Measurements from ENCODE around the gene RECK. TPM values are rescaled to one million over a fixed set of nuclear protein-coding genes. Genes with fewer than 3 reads are reported as not detected.

RECK gene
- total RNA-seq, 4 donors from 2014 or later, result 14.3 to 37.7 (median 30.7) TPM

DNA sequence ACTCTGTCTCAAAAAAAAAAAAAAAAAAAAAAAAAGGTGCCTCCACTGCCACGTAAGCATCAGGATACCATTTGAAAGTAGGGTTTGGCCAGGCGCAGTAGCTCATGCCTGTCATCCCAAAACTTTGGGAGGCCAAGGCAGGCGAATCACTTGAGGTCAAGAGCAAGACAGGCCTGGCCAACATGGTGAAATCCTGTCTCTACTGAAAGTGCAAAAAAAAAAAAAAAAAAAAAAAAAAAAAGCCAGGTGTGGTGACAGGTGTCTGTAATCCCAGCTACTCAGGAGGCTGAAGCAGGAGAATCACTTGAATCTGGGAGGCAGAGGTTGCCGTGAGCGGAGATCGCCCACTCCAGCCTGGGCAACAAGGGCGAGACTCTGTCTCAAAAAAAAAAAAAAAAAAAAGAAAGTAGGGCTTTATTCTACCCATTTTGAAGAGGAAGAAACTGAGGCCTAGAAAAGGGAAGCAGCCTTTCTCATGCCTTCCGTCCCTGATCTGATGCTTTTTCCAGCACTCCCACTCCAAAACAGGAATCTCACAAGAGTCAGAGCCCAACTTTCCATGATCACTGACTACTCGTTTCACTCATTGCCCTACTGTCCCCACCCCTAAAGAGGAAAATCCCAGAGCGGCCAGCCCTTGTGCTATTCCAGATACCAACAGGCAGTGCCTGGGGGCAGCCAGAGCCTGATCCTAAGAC, 116.2 kb downstream of the RECK start:
- H3K27ac ChIP-seq, result peak overlapping the region; percentile 86 to 89
- intact Hi-C loops (cut with DNase I; ENCODE audit: low total_unique reads), result no loop called here
- no peaks in the 10 kb centered on the region for H3K9me3 ChIP-seq
- no peak overlapping the region for H3K4me3 ChIP-seq
- no peak for TF ChIP-seq POLR2A (IDR thresholded peaks at IDR 0.05)
- no peak for TF ChIP-seq CTCF (IDR thresholded peaks at IDR 0.05)
- peaks cover 13% of the 10 kb centered on the region in 2 donors for H3K4me1 ChIP-seq
- no peak for DNase-seq
- H3K36me3 ChIP-seq, result no peaks in the 10 kb centered on the region
- H3K27me3 ChIP-seq, result no peaks in the 10 kb centered on the region

- Histone ChIP-seq H3K4me3 (no peak overlapping the region), H3K4me1 (peaks cover 7 to 18% of the 10 kb centered on the region in 2 donors), H3K9me3 (no peaks in the 10 kb centered on the region), H3K36me3 (no peaks in the 10 kb centered on the region), H3K27me3 (no peaks in the 10 kb centered on the region), H3K27ac (peak overlapping the region; percentile 86 to 89)
- no peak for DNase-seq
- intact Hi-C loops (cut with DNase I; ENCODE audit: low total_unique reads), result no loop called here
- TF ChIP-seq CTCF (IDR thresholded peaks at IDR 0.05) (no peak), POLR2A (IDR thresholded peaks at IDR 0.05) (no peak)
Measured at GRCh38 chr9:36153746-36154145, 117.0 kb downstream of the RECK start.

- no peak overlapping the region for H3K4me3 ChIP-seq
- H3K27ac ChIP-seq, result peak overlapping the region; percentile 86 to 89
- peak in 1 of 2 donors; percentile 14 for TF ChIP-seq POLR2A (IDR thresholded peaks at IDR 0.05)
- TF ChIP-seq CTCF (IDR thresholded peaks at IDR 0.05), result no peak
- H3K9me3 ChIP-seq, result no peaks in the 10 kb centered on the region
- intact Hi-C loops (cut with DNase I; ENCODE audit: low total_unique reads), result no loop called here
- DNase-seq, result peak; percentile 77 to 84
- no peaks in the 10 kb centered on the region for H3K27me3 ChIP-seq
- no peaks in the 10 kb centered on the region for H3K36me3 ChIP-seq
- H3K4me1 ChIP-seq, result peaks cover 1 to 16% of the 10 kb centered on the region in 2 donors
Measured at GRCh38 chr9:36154331-36154952, 117.7 kb downstream of the RECK start.

DNA sequence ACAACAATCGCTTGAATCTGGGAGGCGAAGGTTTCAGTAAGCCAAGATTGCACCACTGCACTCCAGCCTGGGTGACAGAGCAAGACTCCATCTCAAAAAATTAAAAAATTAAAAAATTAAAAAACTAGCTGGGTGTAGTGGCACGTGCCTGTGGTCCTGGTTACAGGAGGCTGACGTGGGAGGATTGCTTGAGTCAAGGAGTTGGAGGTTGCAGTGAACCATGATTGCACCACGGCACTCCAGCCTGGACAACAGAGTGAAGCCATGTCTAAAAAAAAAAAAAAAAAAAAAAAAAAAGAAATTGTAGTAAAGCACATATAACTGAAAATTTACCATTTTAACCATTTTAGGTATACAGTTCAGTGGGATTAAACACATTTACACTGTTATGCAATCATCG, 119.4 kb downstream of the RECK start:
- no peaks in the 10 kb centered on the region for H3K36me3 ChIP-seq
- no peaks in the 10 kb centered on the region for H3K9me3 ChIP-seq
- intact Hi-C loops (cut with DNase I; ENCODE audit: low total_unique reads), result no loop called here
- no peaks in the 10 kb centered on the region for H3K27me3 ChIP-seq
- DNase-seq, result no peak
- H3K4me3 ChIP-seq, result no peak overlapping the region
- TF ChIP-seq CTCF (IDR thresholded peaks at IDR 0.05) (no peak), POLR2A (IDR thresholded peaks at IDR 0.05) (no peak)
- H3K27ac ChIP-seq, result peak overlapping the region; percentile 86 to 89
- H3K4me1 ChIP-seq, result peaks cover 0 to 18% of the 10 kb centered on the region in 2 donors

DNA sequence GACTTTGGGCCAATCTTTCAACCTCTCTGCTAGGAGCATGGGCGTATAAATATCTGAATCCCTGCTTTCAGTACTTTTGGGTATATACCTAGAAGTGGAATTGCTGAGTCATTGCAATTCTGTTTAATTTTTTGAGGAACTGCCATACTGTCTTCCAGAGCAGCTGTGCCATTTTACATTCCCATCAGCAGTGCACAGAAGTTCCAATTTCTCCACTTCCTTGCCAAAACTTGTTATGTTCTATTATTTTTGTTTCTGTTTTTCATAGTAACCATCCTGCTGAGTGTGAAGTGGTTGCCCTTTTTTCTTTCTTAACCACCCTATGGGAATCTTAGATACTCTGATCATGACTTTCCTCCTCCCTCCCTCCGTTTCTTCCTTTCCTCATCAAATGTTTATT, 121.4 kb downstream of the RECK start:
- no peak for DNase-seq
- intact Hi-C loops (cut with DNase I; ENCODE audit: low total_unique reads), result no loop called here
- Histone ChIP-seq H3K4me3 (no peak overlapping the region), H3K36me3 (no peaks in the 10 kb centered on the region), H3K9me3 (no peaks in the 10 kb centered on the region), H3K27ac (peak overlapping the region; percentile 86 to 96), H3K4me1 (peaks cover 0 to 22% of the 10 kb centered on the region in 2 donors), H3K27me3 (no peaks in the 10 kb centered on the region)
- TF ChIP-seq POLR2A (IDR thresholded peaks at IDR 0.05) (no peak), CTCF (IDR thresholded peaks at IDR 0.05) (no peak)

Measured in uterus (tissue), 4 donors.